VCaP (cell line): Measurements from ENCODE around the gene OR2D3.

ENCODE experiments used
- H3K27ac ChIP-seq: fragments of 450-650 bp; 2 replicates; pipeline ENCODE4 v1.5.1; 2017
- TF ChIP-seq, protein P1 (sequence below): fragments of 450-650 bp; conservative IDR thresholded peaks from 2 replicates; pipeline ENCODE4 v1.5.1; 2017; ENCODE audit warnings: mild to moderate bottlenecking, moderate library complexity

Gene OR2D3

DNA sequence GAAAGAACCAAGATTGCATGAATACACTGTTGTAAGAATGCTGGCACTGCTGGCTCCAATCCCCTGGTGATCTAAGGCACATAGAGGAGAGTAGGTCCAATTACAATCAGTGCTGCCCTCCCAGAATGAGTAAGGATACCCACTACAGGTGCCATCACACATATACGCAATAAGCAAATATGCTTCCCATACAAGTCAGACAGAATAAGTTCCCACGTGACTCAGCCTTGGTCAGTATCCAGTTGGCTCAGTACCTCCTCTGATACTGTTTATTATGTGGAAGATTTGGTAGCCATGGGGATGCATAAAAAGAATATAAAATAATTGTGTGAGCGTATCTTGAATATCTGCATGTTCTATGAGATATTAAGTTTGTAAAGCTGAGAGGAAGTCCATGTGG, 8.9 kb upstream of the OR2D3 start:
- TF ChIP-seq, protein P1, sequence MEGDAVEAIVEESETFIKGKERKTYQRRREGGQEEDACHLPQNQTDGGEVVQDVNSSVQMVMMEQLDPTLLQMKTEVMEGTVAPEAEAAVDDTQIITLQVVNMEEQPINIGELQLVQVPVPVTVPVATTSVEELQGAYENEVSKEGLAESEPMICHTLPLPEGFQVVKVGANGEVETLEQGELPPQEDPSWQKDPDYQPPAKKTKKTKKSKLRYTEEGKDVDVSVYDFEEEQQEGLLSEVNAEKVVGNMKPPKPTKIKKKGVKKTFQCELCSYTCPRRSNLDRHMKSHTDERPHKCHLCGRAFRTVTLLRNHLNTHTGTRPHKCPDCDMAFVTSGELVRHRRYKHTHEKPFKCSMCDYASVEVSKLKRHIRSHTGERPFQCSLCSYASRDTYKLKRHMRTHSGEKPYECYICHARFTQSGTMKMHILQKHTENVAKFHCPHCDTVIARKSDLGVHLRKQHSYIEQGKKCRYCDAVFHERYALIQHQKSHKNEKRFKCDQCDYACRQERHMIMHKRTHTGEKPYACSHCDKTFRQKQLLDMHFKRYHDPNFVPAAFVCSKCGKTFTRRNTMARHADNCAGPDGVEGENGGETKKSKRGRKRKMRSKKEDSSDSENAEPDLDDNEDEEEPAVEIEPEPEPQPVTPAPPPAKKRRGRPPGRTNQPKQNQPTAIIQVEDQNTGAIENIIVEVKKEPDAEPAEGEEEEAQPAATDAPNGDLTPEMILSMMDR = no peak
- no peak overlapping the region for H3K27ac ChIP-seq

DNA sequence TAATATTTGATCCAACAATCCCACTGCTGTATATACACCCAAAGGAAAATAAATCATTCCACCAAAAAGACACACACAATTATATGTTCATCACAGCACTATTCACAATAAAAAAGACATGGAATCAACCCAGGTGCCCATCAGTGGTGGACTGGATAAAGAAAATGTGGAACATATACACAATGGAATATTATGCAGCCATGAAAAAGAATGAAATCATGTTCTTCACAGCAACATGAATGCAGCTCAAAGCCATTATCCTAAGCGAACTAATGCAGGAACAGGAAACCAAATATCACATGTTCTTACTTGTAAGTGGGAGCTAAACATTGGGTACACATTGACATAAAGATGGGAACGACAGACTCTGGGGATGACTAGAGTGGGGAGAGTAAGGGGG, 1.1 kb upstream of the OR2D3 start:
- TF ChIP-seq, protein P1 = no peak

DNA sequence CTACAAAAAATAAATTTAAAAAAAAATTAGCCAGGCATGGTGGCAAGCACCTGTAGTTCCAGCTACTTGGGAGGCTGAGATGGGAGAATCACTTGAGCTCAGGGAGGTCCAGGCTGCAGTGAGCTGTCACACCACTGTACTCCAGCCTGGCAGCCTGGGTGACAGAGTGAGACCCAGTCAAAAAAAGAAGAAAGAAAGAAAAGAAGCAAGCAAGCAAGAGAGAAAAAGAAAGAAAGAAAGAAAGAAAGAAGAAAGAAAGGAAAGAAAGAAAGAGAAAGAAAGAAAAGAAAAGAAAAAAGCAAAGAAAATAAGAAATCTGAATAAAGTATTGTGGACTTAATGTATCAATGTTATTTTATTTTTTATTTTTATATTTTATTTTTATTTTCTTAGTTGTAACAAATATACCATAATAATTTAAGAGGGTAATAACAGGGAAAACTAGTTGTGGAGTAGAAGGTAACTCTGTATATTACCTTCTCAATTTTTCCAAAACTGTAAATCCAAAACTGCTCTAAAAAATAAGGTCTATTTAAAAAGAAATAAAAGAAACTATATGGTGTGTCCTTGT, 4.3 kb downstream of the OR2D3 start:
- TF ChIP-seq, protein P1 = no peak
- H3K27ac ChIP-seq = no peak overlapping the region

More for the DNA sequence above, 1.1 kb upstream of the OR2D3 start:
- H3K27ac ChIP-seq = no peak overlapping the region

DNA sequence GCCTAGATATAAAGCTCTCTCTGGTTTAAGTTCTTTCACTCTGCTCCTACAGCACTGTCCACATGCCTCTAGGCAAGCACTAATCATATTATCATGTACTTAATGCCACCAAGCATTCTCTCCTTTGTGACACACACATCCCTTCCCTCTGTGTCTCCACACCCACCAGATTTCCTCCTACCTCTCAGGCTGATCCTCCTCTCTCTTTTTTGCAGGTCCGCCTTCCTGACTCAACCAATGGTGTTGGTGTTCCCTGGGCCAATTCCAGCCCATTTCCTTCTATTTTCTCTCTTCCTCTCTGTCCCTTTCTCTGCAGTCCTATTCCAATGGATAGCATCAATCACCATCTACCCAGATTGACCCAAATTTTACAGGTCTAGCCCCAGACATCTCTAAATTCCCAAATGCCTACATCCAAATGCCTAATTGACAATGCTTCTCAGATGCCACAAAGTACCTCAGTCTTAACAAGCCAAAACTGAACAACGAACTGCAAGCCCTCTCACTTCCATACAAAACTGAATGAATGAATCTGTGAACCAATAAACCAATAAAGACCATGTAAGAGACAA, 4.9 kb downstream of the OR2D3 start:
- no peak overlapping the region for H3K27ac ChIP-seq
- TF ChIP-seq, protein P1 = no peak

DNA sequence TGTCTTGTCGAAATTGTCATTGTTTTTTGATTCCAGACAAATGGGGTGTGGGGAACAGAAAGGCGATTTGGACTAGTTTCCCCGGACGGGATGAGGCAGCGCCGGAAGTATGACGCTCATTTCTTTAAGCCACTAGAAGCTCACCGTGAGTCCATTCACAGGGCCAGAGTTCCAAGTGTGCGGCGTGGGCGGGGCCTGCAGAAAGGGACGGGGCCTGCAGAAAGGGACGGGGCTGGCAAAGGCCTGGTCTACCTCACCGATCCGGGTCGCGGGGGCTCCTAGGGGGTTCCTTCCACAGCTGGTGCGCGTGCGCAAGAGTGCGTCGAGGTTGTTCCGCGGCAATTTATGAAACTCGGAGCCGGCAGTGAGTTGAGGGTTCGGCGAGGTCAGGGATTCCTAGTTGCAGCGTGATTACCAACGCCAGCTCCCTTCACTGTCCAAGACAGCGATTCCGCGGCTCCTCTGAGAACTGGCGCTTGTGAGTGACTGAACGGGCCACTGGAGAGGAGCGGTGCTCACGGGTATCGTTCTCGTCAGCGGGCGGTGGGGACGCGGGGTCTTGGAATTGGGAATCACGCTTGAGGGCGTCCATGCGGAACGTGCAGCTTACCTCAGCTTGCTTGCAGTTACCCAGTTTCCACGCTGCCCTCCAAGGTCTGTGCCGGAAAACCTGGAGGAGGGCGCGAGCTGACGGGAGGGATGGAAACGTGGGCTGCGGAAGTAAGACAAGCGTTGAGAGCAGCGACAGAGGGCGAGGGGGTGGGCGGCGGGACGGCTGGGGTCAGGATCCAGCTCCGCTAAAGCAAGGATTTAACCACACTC, 5.6 kb downstream of the OR2D3 start, which contains the start of gene ZNF215:
Gene ZNF215, plus strand, starts transcription at position 219 of the 822 bp plus-strand sequence. CDS start 5,847 bp downstream, outside the sequence.
- TF ChIP-seq, protein P1 = no peak
- H3K27ac ChIP-seq = no peak within 1 kb of the TSS

DNA sequence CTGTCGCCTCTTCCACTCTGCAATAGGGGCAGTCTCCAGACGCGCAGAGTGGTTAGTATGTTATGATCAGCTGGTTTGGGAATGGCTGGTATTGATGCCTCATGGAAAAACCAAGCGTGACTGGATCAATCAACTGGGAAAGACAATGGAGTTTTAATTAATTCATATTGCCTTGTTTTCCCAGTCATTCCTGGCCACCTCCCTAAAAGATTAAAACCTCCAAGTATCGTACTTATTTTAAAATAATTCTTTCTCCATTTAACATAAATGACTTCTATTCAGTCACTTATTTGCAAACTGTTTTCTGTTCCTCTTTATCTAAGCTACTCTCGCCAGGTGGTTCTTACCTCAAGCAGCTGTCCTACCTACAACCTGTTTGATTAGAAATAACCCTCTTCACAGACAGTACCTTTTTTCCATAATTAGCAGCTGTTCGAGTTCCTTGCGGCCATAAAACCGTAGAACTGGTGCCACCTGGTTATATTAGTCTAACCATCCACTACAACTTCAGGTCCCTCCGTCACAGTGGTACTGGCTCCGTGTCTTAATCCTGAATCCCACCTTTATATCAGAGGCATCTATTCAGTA, 6.3 kb downstream of the OR2D3 start:
- H3K27ac ChIP-seq = no peak overlapping the region
- TF ChIP-seq, protein P1 = no peak

DNA sequence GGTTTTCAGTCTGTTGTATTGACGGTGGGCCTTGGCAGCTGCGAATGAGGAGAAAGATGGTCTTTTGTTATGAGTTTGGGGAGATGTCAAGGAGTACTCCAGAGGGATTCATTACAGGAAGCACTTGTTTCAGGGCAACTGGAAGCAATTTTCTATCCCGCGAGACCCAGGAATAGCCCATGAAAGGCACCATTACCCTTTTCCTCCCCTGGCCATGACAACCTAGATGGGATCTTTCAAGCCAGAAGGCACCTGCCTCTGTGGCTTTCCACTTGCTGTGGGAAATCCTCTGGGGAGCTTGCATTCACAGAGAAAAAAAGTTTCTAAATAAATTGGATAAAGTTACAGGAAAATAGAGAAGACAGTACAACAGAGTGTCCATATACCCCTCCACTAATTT, 8.1 kb downstream of the OR2D3 start:
- H3K27ac ChIP-seq = no peak overlapping the region

More for the DNA sequence above, 8.1 kb downstream of the OR2D3 start:
- TF ChIP-seq, protein P1 = no peak
